GM23338 (cell line): Measurements from ENCODE around the gene HSPA14. TPM values are rescaled to one million over a fixed set of nuclear protein-coding genes. Genes with fewer than 3 reads are reported as not detected.
A peak's percentile ranks its signal among the peaks of the same experiment; 100 is the strongest.

Experiments used
- ATAC-seq: fragments of 200-7000 bp; cut with Tn5 transposase; 3 replicates; pipeline ENCODE4 v1.9.1; 2020
- DNase-seq: peaks from one replicate; pipeline ENCODE4 v3.0.0-alpha.2; 2015; ENCODE audit warnings: low spot score
- H2AFZ ChIP-seq: fragments of 200-600 bp; sonication (generic); 2 replicates; pipeline ENCODE4 v1.8.0; 2016; ENCODE audit warnings: antibody characterized with exemption, mild to moderate bottlenecking, moderate library complexity
- H3F3A ChIP-seq: fragments of 200-600 bp; sonication (generic); replicated peaks from 2 replicates; pipeline ENCODE4 v1.8.0; 2017; ENCODE audit warnings: antibody characterized with exemption, mixed run types, low read depth
- H3K27ac ChIP-seq: fragments of 200-600 bp; sonication (generic); 2 replicates; pipeline ENCODE4 v1.6.1; 2016; ENCODE audit warnings: low read depth
- H3K27me3 ChIP-seq: fragments of 200-600 bp; sonication (generic); 2 replicates; pipeline ENCODE4 v1.8.0; 2016; ENCODE audit warnings: mild to moderate bottlenecking, mixed run types, moderate library complexity; ENCODE audit not compliant: insufficient read depth
- H3K36me3 ChIP-seq: fragments of 200-600 bp; sonication (generic); 2 replicates; pipeline ENCODE4 v1.8.0; 2016; ENCODE audit warnings: mild to moderate bottlenecking; ENCODE audit not compliant: insufficient read depth
- H3K4me1 ChIP-seq: fragments of 200-600 bp; sonication (generic); 2 replicates; pipeline ENCODE4 v1.8.0; 2016; ENCODE audit warnings: mild to moderate bottlenecking, moderate library complexity; ENCODE audit not compliant: insufficient read depth
- H3K4me2 ChIP-seq: fragments of 200-600 bp; sonication (generic); 2 replicates; pipeline ENCODE4 v1.7.1; 2017; ENCODE audit warnings: mixed run types
- H3K4me3 ChIP-seq: fragments of 200-600 bp; sonication (generic); 2 replicates; pipeline ENCODE4 v1.6.1; 2016; ENCODE audit warnings: mixed run types
- H3K79me2 ChIP-seq: fragments of 200-600 bp; sonication (generic); replicated peaks from 2 replicates; pipeline ENCODE4 v1.8.0; 2017; ENCODE audit warnings: mild to moderate bottlenecking; ENCODE audit not compliant: insufficient read depth
- H3K9me2 ChIP-seq: fragments of 200-600 bp; sonication (generic); 2 replicates; pipeline ENCODE4 v1.8.0; 2017; ENCODE audit not compliant: insufficient read depth
- H4K20me1 ChIP-seq: fragments of 200-600 bp; sonication (generic); replicated peaks from 2 replicates; pipeline ENCODE4 v1.8.0; 2017; ENCODE audit warnings: mild to moderate bottlenecking; ENCODE audit not compliant: insufficient read depth
- H3K27ac Mint-ChIP-seq: 2 replicates; pipeline ENCODE4 v1.8.0; 2020; ENCODE audit warnings: inconsistent platforms, mild to moderate bottlenecking, moderate library complexity, mixed read lengths
- H3K27me3 Mint-ChIP-seq: 3 replicates; pipeline ENCODE4 v1.8.0; 2022; ENCODE audit warnings: low read depth, mild to moderate bottlenecking, moderate library complexity, mixed read lengths, inconsistent platforms; ENCODE audit not compliant: insufficient read depth, poor library complexity
- H3K36me3 Mint-ChIP-seq: 3 replicates; pipeline ENCODE4 v1.8.0; 2021; ENCODE audit warnings: low read depth, mild to moderate bottlenecking, inconsistent platforms, moderate library complexity, mixed read lengths
- H3K4me1 Mint-ChIP-seq: 3 replicates; pipeline ENCODE4 v1.8.0; 2020; ENCODE audit warnings: mild to moderate bottlenecking, inconsistent platforms, mixed read lengths
- H3K4me3 Mint-ChIP-seq: 3 replicates; pipeline ENCODE4 v1.8.0; 2021; ENCODE audit warnings: moderate library complexity, mild to moderate bottlenecking, inconsistent platforms, mixed read lengths
- H3K9me3 Mint-ChIP-seq: 3 replicates; pipeline ENCODE4 v1.8.0; 2020; ENCODE audit warnings: moderate library complexity, mild to moderate bottlenecking, inconsistent platforms, mixed read lengths
- CREB1 ChIP-seq: fragments of 250-450 bp; sonication (Bioruptor Pico); IDR thresholded peaks from 2 replicates; pipeline ENCODE4 v1.5.0; 2020; ENCODE audit warnings: low read depth, mild to moderate bottlenecking, moderate library complexity
- CTCF ChIP-seq, 2 experiments: fragments of 200-600 bp in 1 of 2; sonication (generic) in 1 of 2; conservative IDR thresholded peaks; 2 replicates each; pipeline versions ENCODE4 v1.5.1 to v1.6.1; 2016 to 2017; ENCODE audit warnings: antibody characterized with exemption in 2 of 2, low read depth in 2 of 2, mild to moderate bottlenecking in 2 of 2, moderate library complexity in 1 of 2
- EZH2 ChIP-seq: fragments of 200-600 bp; sonication (generic); IDR thresholded peaks from one replicate; pipeline ENCODE4 v1.8.0; 2017; ENCODE audit warnings: antibody characterized with exemption, mild to moderate bottlenecking, low read depth; ENCODE audit not compliant: unreplicated experiment
- EZH2phosphoT487 ChIP-seq: fragments of 200-600 bp; sonication (generic); IDR thresholded peaks from one replicate; pipeline ENCODE4 v1.8.1; 2018; ENCODE audit warnings: antibody characterized with exemption; ENCODE audit not compliant: unreplicated experiment
- NANOG ChIP-seq: IDR thresholded peaks from 2 replicates; pipeline ENCODE4 v1.6.1; 2016; ENCODE audit warnings: antibody characterized with exemption, borderline replicate concordance
- POLR2AphosphoS5 ChIP-seq: IDR thresholded peaks from 2 replicates; pipeline ENCODE4 v1.6.1; 2016; ENCODE audit warnings: antibody characterized with exemption, low read depth
- STAT1 ChIP-seq: IDR thresholded peaks from one replicate; pipeline ENCODE4 v1.6.1; 2016; ENCODE audit warnings: antibody characterized with exemption; ENCODE audit not compliant: unreplicated experiment
- ZNF331 ChIP-seq: fragments of 250-450 bp; sonication (Bioruptor Pico); IDR thresholded peaks from 2 replicates; pipeline ENCODE4 v1.5.0; 2020; ENCODE audit warnings: low read depth, mild to moderate bottlenecking, moderate library complexity
- ZNF462 ChIP-seq: fragments of 250-450 bp; sonication (Bioruptor Pico); IDR thresholded peaks from 2 replicates; pipeline ENCODE4 v1.5.0; 2020; ENCODE audit warnings: mild to moderate bottlenecking, moderate library complexity
- polyA plus RNA-seq: library from polyadenylated mRNA; unstranded; fragments of >200 nt; fragmentation: Nextera tagmentation; extraction: Ambion mirVana; gene quantifications from 2 replicates; pipeline ENCODE4 v1.2.1, GENCODE V29; 2016
- total RNA-seq: library from RNA; depleted of rRNA; stranded (reverse); fragments of >200 nt; shearing (Covaris generic); gene quantifications from 2 replicates; pipeline ENCODE4 v1.2.3, GENCODE V29; 2014

The HSPA14 gene
- total and polyA plus RNA-seq, 2 experiments from 2014 or later, result 32.4 to 46.5 TPM

- Histone ChIP-seq H3K27me3 (no peaks in the 10 kb centered on the region), H4K20me1 (no peaks in the 10 kb centered on the region), H3F3A (no peaks in the 10 kb centered on the region), H3K4me2 (no peak overlapping the region), H3K79me2 (no peaks in the 10 kb centered on the region), H3K4me3 (no peak overlapping the region), H2AFZ (no peak overlapping the region), H3K27ac (no peak overlapping the region), H3K9me2 (no peaks in the 10 kb centered on the region), H3K4me1 (no peaks in the 10 kb centered on the region), H3K36me3 (no peaks in the 10 kb centered on the region)
- Mint-ChIP-seq H3K4me1 (peaks cover 3% of the 10 kb centered on the region; the same call in 2 of the 3 replicates), H3K27ac (no peak overlapping the region), H3K27me3 (peaks cover 2% of the 10 kb centered on the region), H3K36me3 (no peaks in the 10 kb centered on the region), H3K4me3 (no peak overlapping the region), H3K9me3 (no peaks in the 10 kb centered on the region; the same call in 2 of the 3 replicates)
- DNase-seq (no peak), ATAC-seq (no peak)
- TF ChIP-seq POLR2AphosphoS5 (no peak), EZH2phosphoT487 (no peak), ZNF331 (no peak)
These were observed 31.8 kb upstream of the HSPA14 start for GRCh38 chr10:14806318-14806717.

DNA sequence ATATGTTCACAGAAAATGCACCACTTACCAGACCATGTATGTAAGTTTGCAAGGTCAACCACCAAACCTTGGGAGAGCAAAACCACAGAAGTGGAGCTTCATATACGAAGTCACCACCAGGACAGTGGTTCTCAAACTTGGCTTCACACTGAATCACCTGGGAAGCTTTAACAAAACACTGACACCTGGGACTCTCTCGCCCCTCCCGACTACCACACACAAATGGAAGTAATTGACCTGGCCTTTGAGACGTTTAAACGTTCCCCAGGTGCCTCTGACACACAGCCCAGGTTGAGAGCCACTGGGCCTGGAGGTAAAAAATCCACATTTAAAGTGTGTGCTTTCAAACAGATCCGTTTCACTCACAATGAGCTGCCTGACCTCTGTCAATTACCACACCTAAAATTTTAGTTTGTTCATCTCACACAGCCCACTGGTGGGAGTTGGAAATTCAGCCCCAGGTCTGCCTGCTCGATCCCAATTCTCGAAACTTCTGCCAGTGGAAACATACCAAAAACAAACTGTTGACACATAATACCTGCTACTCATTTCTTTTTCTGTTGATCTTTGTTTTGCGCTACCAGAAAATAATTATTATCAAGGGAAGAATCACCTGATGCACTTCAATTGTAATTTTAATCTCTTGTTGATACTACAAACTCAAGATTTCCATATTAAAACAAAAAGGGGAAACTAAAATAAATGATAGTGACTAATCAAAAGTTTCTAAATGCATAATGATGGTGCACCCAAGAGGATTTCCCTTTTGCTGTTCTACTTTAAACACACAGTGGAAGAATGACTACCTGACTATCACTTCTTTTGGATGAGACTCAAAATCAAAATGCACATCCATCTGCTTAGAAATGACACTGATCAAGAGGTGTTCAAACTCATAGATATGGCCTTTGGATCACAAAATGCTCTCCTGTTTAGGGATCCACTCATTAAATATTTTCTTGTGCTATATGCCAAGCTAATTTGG is 26.8 kb upstream of the HSPA14 start:
- H3K4me1 Mint-ChIP-seq, result peaks cover 5% of the 10 kb centered on the region; the same call in 2 of the 3 replicates
- H3K4me2 ChIP-seq, result no peak overlapping the region
- no peak overlapping the region; the same call in none of the 2 replicates for H3K27ac Mint-ChIP-seq
- H3K4me3 Mint-ChIP-seq, result no peak overlapping the region
- no peaks in the 10 kb centered on the region for H4K20me1 ChIP-seq
- H3K4me1 ChIP-seq, result no peaks in the 10 kb centered on the region
- H3K79me2 ChIP-seq, result no peaks in the 10 kb centered on the region
- H3K36me3 ChIP-seq, result no peaks in the 10 kb centered on the region
- no peaks in the 10 kb centered on the region for H3K9me2 ChIP-seq
- no peaks in the 10 kb centered on the region; the same call in 2 of the 3 replicates for H3K9me3 Mint-ChIP-seq
- H3K27ac ChIP-seq, result no peak overlapping the region
- H3F3A ChIP-seq, result no peaks in the 10 kb centered on the region
- H2AFZ ChIP-seq, result no peak overlapping the region; the same call in 1 of the 2 replicates
- DNase-seq, result peak; percentile 25
- H3K36me3 Mint-ChIP-seq, result no peaks in the 10 kb centered on the region
- H3K27me3 Mint-ChIP-seq, result no peaks in the 10 kb centered on the region
- H3K4me3 ChIP-seq, result no peak overlapping the region
- ATAC-seq, result peak; percentile 50; the same call in 2 of the 3 replicates
- H3K27me3 ChIP-seq, result no peaks in the 10 kb centered on the region
- TF ChIP-seq NANOG, result no peak
- no peak for TF ChIP-seq EZH2
- TF ChIP-seq STAT1, result no peak
- TF ChIP-seq EZH2phosphoT487, result no peak
- no peak for TF ChIP-seq CTCF (conservative IDR thresholded peaks at IDR 0.05; ENCODE audit: low read depth in 2 of 2)
- no peak for TF ChIP-seq ZNF462 (CRISPR knock-in tag)
- TF ChIP-seq CREB1 (CRISPR knock-in tag), result no peak
